HG03378 (cell line): ENCODE data around the gene DDX1.

Experiments used
- ATAC-seq: cut with Tn5 transposase; IDR thresholded peaks from one replicate; pipeline ENCODE4 v1.9.1; 2021; ENCODE audit warnings: mild to moderate bottlenecking, moderate library complexity; ENCODE audit not compliant: unreplicated experiment

The DDX1 gene

DNA sequence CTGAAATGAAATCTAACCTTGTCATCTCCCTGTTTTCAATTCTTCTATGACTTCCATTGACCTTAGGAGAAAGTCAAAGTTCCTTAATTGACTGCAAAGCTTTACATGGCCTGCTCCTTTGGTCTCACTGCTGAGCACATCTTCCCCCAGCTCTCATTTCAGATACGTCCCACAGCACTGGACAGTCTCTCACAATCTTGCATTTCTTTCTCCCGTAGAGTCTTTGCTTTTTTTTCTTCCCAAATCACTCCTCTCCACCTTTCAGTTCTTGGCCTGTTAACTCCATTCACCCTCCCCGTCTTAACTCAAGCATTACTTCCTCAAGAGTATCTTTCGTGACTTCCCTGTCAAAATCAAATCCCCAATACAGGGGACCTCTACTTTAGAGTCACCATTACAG, 67.2 kb downstream of the DDX1 start:
- ATAC-seq, result no peak

DNA sequence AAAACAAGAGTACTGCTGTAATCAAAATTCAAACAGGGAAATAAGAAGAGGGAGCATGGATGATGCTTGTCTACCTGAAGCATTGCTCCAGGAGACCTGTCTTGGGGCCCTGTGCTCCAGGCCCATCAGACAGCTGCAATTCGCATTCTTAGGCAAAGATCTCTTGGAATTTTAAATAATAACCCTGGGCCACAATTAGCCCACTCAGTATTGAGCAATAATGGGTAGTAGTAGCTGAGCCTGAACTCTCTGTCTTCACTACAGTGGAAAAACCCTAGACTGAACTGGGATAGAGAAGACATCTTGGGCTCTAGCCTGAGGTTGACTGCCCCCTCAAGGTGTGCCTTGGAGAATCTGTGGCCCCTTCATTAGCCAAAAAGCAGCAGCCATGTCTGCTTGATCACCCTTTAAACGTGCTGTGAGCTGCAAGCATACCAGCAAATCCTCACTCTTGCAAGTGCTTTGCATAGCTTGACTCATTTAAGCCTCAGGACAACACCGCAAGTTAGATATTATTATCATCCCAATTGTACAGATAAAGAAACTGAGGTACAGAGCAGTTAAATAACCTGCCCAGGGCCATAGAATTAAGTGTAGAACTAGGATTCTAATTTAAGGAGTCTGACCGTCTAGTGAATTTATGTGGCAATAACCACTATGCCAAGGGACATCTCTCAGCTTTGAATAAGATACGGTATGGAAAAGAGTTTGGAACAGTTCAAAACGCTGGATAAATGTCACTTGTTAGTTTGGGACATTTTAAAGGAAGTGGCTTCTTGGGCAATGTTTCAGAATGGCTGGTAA, 69.0 kb downstream of the DDX1 start:
- ATAC-seq, result no peak

DNA sequence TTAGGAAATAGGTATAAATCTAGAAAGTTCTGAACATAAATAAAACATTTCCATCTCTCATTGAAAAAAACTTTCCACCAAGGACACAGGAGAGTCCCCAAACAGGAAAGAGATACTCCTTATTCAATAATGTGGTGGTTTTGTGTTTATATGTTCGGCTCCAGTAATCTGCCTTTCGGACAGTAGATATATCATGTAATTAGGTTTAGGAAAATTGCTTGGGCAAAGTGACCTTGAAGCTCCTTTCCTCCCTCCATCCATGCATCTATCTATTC, 69.6 kb downstream of the DDX1 start:
- ATAC-seq, result no peak

DNA sequence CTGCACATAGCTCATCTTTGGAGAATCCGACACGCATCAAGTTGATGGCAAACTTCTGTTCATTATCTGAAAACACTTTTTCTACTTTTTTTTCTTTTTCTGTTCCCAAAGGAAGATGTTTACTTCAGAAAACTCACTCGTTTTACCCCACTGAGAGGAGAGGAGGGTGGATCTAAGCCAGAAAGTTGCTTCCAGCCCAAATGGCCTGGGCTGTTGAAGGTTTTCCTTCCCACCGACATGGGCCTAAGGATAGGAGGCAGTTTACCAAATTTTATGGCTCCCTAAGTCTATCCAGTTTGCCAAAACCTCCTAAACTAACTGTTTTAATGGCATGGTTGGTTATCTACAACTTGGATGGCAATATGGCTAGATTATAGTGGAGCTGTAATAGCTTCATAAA, 70.4 kb downstream of the DDX1 start:
- ATAC-seq, result no peak

DNA sequence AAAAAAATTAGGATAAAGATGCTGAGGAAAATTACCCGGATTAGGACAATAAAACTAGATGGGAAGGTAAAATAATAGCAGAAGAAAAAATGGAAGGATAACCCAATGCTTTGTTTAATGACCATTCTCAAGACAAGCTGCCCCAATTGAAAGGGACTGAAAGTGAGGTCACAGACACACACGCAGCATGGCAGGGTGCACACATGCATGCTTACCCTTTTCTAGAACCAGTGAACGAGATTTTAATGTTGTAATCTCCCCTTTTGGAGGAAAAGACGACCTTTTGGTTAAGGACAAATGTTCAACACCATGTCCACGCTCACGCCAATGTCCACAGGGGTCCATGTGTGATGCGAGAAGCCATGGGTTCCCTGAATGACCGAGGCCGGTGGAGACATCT, 70.9 kb downstream of the DDX1 start:
- no peak for ATAC-seq

DNA sequence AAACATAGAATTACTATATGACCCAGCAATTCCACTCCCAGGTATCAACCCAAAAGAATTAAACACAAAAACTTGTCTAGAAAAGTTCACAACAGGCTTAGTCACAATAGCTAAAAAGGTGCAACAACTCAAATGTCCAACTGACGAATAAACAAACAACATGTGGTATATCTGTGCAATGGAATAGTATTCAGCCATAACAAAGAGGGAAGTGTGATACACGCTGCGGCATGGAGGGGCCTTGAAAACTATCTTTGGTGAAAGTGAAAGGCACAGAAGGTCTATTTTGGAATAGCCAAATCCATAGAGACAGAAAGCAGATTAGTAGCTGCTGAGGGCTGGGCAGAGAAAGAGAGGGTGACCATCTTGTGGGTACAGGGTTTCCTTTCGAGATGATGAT, 72.1 kb downstream of the DDX1 start:
- no peak for ATAC-seq

DNA sequence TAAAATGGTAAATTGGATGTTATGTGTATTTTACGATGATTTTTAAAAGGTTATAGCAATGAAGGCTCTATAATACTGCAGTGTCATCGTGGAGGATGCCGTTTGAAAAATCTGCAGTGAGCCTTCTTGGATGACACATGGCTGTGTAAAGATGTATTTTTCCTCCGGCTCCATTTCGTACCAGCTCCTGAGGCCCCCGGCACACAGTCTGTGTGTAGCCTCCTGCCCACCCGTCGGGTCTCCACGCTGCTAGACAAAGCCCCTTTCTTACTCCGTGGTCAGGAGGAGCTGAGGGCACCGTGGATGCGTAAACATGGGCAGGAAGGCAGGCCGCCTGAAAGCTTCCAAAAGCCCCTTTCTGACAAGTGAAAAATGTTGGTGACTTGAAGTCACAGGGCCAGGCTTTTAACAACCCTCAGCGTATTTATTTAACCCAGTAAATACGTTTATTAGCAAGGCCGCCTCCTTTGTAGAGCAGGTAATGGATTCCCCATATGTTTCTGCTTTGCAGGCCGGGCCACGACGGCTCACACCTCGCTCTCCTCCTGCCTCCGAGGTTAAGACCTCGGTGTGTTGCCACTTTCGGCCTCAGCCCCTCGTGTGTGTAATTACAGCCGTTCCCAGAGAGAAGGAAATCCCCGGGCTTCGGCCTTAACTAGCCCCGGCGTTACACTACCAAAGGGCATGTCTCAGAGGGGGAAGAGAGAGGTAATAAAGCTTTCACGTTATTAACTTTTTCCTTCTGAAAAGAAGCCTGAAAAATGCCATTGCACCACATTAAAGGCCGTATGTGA, 72.8 kb downstream of the DDX1 start:
- no peak for ATAC-seq

DNA sequence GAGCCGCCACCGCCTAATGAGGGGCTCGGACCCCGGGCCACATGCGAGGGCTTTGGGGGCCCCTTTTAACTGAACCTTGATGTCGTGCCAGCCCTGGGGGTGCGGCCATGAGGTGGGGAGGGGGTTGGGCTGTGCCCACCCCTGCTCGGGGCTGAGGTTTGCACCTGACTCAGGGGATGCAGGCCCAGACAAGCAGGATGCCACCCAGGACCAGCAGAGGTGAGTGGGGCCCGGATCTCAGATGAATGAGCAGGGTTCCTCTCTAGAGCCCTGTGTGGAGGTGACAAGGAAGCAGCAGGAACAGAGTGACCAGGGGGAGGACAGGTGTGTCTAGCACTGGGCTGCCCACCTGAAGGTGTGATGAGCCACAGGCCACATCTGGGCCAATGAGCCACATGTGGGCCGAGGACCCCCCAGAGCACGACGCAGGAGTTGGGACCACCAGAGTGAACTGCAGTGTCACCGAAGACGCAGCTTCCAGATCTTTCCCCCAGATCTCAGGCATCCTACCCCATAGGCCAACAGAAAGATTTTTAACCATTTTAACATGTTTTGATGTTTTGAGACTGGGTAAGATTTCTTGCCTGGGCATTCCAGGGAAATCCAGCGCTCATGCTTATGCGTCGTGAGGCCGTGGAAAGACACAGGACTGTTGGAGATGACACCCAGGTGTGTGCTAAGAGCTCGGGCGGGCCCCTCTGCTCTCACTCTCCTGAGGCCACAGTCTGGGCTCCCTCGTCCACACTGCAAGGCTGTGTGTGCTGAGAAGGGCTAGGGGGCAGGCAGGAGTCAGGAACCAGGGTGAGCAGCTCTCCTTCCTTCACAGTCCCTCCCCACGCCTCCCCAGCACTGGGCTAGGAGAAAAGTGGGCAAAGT, 73.6 kb downstream of the DDX1 start:
- ATAC-seq, result no peak

DNA sequence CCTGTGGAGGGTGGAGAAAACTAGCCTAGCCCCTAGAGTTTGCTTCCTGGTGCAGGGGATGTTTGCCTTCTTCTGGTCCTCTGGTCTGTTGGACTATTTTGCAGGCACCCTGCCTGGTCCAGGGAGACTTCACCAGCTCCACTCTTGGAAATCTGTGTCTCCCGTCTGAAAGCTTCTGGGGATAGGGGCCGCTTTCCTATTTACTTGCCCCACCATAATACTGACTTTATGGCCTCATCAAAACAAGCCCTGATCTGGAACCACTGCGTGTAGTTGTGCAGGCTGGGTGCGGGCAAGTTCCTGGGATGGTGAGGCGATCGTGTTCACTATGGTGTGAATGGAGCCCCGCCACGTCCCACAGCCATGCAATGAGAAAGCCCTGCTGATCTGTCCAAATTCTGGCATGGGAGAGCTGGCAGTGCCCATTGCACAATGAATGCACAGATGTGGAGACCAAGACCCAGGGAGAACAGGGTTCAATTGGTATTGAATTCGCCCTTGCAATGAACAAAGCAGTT, 74.3 kb downstream of the DDX1 start:
- no peak for ATAC-seq

DNA sequence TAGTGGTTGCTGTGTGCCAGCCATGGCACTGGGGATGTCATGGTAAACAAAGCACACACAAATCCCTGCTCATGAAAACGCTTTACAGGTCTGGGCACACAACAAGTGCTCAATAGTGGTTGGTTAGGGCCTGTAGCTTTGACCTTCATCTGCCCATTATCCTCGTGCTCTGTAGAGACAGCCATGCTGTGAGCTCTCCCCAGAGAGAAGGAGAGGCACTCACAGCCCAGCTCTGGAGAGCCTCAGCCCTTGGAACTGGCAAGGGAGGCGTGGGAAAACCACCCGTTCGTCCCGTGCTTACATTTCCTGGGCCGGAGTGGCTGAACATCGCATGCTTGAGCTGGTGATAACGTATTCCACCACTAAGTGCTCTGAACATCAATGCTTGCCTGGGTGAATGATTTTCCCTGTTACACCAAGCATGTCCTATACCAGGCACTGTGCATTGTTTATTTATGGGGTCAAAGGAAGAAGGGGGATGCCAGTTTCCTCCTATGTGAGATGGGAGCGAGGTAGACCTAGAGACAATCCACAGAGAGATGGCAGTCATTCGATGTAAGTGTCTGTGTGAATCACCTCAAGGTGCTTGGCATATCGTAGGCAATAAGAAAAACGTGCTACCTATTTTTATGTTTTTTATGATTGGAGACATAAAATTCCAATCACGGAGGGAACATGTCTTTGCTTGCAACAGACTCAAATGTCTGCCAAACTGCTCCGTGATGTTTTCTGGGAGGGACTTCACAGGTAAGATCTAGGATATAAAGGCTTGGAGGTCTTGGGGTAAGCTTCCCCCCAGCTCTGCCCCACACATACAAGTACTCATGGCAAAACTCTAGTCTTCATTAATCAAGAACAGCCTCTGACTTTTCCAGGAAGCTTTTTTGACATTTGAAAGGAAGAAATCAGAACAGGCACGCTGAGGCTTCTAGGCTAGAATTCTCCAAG, 75.5 kb downstream of the DDX1 start:
- no peak for ATAC-seq

DNA sequence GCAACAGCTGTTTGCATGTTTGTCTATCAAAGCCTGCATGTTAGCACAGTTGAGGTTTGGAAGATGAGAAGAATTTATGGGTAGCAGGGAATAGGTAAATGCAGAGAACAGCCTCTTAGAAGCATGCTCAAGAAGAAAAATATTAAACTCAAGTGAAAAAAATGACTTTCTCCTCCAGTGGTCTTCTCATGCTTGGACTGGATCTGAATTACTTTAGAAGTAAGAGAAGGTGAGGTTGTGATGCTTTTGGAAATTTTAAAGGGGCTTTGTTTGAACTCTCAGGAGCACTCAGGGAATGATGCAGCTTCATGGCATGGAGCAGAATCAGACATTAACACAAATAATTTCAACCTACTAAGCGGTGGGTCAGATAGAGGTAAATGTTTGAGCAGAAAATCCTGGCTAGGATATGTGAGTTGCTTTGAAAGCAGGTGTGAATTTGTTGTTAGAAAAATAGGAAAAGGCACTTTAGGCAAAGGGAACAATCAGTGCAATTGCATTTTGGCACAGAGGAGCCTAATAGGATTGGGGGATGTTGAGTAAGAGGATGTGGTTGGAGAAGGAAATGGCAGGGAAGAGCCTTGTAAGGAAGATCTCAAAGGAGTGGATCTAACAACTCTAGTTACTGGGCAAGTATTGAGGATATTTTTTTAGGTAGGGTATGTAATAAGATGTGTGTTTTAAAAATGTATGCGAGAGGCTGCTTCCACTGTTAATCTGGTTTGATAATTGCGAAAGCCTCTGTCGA, 76.3 kb downstream of the DDX1 start:
- no peak for ATAC-seq

DNA sequence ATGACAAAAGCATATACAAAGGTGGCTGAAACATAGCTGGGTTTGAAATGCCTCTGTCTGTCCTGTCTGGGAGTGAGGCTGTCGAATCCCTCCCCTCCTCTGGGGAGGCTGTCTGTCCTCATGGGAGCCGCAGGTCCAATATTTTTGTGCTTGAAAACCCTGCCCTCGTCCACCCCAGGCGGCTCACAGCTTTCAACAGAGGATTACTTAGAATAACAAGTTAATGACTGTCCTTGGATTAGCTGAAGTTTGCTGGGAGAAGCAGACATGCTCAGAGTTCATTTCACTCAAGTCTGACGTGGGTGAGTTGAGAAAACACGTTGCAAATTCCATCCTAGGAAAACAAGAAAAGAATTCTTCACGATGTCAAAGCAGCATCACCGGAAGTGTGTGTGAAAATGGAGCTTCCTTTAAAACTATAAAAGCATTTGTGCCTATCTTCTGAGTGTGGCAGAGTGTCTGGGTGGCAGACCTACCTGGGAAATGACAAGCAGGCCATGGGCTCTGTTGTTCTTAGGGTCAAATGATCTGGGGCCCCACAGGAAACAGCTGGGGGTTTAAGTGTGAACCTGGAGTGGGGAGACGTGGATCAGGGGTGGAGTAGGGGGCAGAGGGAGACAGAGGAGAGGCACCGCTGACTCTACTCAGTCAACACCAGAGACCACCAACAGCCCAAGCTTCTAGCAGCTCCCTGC, 77.1 kb downstream of the DDX1 start:
- ATAC-seq, result no peak

DNA sequence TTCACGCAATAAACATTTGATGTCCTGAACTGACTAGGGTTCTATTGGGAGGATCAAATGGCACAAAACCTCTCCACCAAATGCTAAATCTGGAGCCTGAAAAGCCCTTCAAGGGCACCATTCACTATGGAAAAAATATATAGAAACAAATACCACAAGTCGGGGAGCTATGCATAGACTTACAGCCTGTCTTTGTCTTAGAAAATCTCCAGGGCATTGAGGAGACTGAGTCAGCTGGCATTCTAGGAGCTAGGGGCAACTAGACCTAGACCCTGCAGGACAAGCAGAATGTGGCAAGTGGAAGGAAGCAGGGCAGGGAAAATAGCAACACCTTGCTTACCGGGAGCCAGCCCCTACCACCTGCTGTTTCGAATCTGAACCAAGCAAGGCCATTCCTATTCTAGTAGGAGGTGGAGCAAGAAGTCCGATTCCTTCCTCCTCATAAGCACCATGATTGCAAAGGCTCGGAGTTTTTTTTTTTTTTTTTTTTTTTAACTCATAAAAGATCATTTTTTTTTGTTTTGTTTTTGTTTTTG, 77.8 kb downstream of the DDX1 start:
- ATAC-seq, result no peak

DNA sequence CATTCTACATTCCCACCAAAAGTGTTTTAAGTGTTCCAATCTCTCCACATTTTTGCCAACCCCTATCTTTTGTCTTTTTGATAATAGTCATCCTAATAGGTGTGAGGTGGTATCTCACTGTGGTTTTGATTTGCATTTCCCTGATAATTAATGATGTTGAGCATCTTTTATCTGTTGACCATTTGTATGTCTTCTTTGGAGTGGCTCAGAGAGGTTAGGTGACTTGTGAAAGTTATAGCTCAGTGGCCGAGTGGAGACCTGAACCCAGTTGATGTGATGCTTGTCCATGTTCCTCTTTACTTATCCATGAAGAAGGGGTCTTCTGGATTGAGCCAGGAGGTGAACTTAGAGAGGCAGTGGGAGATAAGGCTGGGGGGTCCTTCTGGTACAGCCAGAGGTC, 78.8 kb downstream of the DDX1 start:
- no peak for ATAC-seq

DNA sequence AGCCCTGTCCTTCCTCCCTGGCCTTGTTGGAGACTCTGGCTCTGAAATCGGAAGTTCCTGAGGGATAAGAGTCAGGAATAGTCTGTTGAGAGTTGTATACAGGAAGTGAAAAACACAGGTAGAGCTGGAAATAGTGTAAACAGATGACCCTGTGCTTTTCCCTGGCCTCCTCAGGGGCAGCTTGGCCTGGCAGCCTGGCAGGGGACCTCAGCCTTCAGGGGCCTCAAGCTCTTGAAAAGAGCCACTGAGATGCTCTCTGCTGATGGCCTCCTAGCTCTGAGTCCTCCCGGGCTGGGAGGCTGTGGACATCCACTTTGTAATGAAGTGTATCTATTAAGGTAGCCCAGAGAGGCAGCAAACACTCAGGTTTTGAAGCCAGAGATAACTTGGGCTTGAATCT, 79.3 kb downstream of the DDX1 start:
- ATAC-seq, result no peak

DNA sequence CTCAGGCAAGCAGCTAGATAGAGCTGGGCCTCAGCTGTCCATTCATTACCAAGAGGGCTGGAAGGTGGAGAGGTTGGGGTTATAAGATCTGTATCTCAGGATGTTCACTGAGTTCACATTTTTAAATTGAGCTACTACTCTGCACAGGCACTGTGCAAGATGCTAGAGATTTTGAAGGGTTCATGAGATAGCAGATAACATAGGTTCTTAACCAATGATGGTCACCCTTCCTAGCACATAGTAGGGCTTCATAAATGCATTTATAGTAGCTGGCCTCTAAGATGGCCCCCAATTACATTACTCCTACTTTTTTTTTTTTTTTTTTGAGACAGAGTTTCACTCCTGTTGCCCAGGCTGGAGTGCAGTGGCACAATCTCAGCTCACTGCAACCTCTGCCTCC, 79.7 kb downstream of the DDX1 start:
- ATAC-seq, result no peak

DNA sequence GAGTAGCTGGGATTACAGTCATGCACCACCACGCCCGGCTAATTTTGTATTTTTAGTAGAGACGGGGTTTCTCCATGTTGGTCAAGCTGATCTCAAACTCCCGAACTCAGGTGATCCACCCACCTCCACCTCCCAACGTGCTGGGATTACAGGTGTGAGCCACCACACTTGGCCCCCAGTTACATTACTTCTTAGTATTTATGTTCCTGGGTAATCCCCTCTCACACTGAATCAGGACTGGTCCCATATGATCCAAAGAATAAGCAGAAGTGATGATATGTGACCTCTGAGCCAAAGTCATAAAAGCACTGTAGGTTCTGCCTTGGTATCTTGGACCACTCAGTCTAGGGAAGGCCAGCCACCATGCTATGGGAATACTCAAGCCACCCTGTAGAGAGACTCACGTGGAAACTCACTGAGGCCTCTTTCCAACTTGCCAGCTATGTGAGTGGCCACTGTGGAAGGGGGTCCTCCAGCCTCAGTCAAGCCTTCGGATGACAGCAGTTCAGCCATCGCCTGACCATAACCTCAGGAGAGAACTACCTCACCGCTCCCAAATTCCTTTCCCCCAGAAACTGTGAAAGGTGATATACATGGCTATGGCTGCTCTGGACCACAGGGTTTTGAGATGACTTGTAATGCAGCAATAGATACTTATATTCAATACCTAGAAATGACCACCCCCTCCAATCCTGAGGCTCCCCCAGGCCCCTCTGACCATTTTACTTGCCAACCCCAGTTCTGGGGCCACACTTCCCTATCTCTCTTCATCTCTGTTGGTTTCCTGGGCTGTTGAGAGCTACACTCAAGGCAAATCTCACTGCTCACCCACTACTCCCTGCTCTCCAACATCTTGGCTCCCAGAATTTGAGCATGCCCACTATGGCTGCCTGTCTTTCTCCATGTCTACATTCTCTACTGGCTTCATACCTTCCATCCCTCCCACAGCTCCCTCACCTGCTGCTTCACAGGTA, 80.5 kb downstream of the DDX1 start:
- no peak for ATAC-seq
